Fibroblast of the aortic adventitia (primary cell): ENCODE measurements around the gene TOPAZ1. TPM values are rescaled to one million over a fixed set of nuclear protein-coding genes. Genes with fewer than 3 reads are reported as not detected.

Source experiments
- DNase-seq: peaks from one replicate; pipeline ENCODE4 v3.0.0-alpha.2; 2010; ENCODE audit warnings: low read depth
- H3K4me3 ChIP-seq: 2 replicates; pipeline ENCODE4 v1.5.1; 2011; ENCODE audit warnings: low read depth, mild to moderate bottlenecking, control low read depth, low read length, moderate library complexity
- total RNA-seq: library from RNA; depleted of rRNA; stranded (reverse); fragments of >200 nt; gene quantifications from 2 replicates; pipeline ENCODE4 v1.2.3, GENCODE V29; 2012; ENCODE audit warnings: low replicate concordance
- TF ChIP-seq, protein P1 (sequence below): IDR thresholded peaks from 2 replicates; pipeline ENCODE4 v1.5.1; 2011; ENCODE audit warnings: mild to moderate bottlenecking, low read length, control low read depth, inconsistent platforms; ENCODE audit not compliant: insufficient read depth

Gene TOPAZ1
- total RNA-seq, 1 donor, result not detected

GRCh38 chr3:44210967-44211366, 30.7 kb upstream of the TOPAZ1 start:
- TF ChIP-seq, protein P1, sequence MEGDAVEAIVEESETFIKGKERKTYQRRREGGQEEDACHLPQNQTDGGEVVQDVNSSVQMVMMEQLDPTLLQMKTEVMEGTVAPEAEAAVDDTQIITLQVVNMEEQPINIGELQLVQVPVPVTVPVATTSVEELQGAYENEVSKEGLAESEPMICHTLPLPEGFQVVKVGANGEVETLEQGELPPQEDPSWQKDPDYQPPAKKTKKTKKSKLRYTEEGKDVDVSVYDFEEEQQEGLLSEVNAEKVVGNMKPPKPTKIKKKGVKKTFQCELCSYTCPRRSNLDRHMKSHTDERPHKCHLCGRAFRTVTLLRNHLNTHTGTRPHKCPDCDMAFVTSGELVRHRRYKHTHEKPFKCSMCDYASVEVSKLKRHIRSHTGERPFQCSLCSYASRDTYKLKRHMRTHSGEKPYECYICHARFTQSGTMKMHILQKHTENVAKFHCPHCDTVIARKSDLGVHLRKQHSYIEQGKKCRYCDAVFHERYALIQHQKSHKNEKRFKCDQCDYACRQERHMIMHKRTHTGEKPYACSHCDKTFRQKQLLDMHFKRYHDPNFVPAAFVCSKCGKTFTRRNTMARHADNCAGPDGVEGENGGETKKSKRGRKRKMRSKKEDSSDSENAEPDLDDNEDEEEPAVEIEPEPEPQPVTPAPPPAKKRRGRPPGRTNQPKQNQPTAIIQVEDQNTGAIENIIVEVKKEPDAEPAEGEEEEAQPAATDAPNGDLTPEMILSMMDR, result no peak
- DNase-seq, result no peak
- H3K4me3 ChIP-seq, result no peak overlapping the region

GRCh38 chr3:44222337-44222736, 19.3 kb upstream of the TOPAZ1 start:
- no peak overlapping the region for H3K4me3 ChIP-seq
- TF ChIP-seq, protein P1, result no peak
- no peak for DNase-seq

DNA sequence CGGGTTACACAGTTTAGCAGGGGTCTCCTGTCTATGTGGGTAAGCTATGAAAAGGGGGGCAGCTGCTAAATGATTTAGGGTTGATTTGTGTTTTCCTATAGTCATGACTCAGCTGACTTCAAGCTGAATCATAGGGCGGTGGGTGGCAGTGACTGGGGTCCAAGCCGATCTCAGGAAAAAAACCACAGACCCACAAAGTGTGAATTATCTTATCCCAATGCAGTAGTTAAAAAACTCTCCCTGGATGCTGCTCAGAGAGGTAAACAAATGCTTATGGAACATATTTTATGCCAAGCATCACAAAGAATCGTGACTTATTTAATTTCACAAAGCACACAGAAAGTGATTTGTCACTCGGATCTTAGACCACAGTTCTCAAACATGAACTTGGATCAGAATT, 18.4 kb upstream of the TOPAZ1 start:
- TF ChIP-seq, protein P1, result no peak

DNA sequence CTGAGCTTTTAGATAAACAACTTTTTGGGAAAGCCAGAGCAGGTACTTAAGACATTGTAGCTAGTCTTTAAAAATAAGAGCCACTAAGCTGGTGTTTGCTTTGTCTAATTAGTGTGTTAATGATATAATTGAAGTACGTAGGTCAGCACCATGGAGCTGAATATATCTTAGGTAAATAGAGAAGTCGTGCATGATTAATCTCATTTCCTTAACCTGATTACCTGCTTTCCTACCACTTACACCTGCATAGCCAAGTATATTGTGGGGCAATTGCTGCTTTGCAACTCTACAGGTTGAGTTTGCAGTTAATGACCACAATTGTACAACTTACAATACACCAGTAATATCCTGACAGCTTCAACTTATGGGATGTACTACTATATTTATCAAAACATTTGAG, 17.6 kb upstream of the TOPAZ1 start:
- DNase-seq, result no peak
- no peak overlapping the region for H3K4me3 ChIP-seq
- TF ChIP-seq, protein P1, result no peak

More for the DNA sequence above, 18.4 kb upstream of the TOPAZ1 start:
- DNase-seq, result no peak
- no peak overlapping the region for H3K4me3 ChIP-seq

DNA sequence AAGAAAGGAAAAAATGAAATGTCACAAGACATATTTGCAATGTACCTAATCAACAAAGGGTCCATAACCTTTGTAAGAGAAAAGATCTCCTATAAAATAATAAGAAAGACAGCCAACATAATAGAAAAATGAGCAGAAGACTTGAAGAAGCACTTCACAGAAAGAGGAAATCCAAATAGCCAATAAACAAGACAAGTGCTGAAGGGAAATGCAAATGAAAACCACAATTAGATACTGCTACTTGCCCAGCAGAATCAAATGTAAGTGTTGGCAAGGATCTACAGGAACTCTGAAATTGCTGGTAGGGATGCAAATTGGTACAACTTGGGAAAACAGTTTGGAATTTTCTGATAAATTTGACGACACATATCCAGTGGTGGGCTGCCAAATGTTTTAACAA, 15.1 kb upstream of the TOPAZ1 start:
- DNase-seq, result no peak
- H3K4me3 ChIP-seq, result no peak overlapping the region
- TF ChIP-seq, protein P1, result no peak

GRCh38 chr3:44227632-44228031, 14.1 kb upstream of the TOPAZ1 start:
- H3K4me3 ChIP-seq, result no peak overlapping the region
- TF ChIP-seq, protein P1, result no peak
- DNase-seq, result no peak

DNA sequence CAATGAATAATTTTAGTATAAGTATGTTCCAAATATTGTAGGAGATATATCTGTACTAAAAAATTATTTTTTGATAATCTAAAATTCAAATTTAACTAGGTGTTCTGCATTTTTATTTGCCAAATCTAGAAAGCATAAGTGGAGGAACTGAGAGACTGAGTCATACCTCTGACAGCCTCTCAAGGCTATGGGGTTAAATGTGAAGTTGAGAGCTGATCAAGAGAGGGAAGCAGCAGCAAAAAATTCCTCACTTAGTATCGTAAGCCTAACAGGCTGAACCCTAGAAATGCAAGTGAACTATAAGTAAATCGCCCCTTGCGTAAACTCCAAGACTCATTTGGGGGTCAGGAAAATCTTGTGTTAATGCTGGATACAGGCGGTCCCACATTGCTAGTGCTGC, 12.8 kb upstream of the TOPAZ1 start:
- no peak overlapping the region for H3K4me3 ChIP-seq
- TF ChIP-seq, protein P1, result no peak
- no peak for DNase-seq
